OCI-LY3 (cell line): Measurements from ENCODE around the gene H1-8.

ENCODE experiments used
- H2AFZ ChIP-seq: fragments of 200-600, 300-600 bp; shearing (Covaris generic); 2 replicates; pipeline ENCODE4 v1.6.0; 2014; ENCODE audit warnings: antibody characterized with exemption, low read depth, low read length
- H3K27ac ChIP-seq: fragments of 200-600, 300-600 bp; sonication (generic); 2 replicates; pipeline ENCODE4 v1.5.1; 2014; ENCODE audit warnings: mild to moderate bottlenecking, low read length, moderate library complexity, mixed read lengths
- H3K27me3 ChIP-seq: fragments of 200-600, 300-600 bp; sonication (generic); 2 replicates; pipeline ENCODE4 v1.6.1; 2014; ENCODE audit warnings: low read depth, low read length, mixed read lengths
- H3K36me3 ChIP-seq: fragments of 200-600, 300-600 bp; sonication (generic); replicated peaks from 2 replicates; pipeline ENCODE3; 2014; ENCODE audit warnings: low read depth, low read length, mixed read lengths
- H3K4me1 ChIP-seq: fragments of 300-600, 200-600 bp; sonication (generic); 2 replicates; pipeline ENCODE4 v1.6.1; 2014; ENCODE audit warnings: low read length, mixed read lengths
- H3K4me2 ChIP-seq: fragments of 200-600, 300-600 bp; sonication (generic); 2 replicates; pipeline ENCODE4 v1.6.1; 2014; ENCODE audit warnings: low read length, mixed read lengths
- H3K4me3 ChIP-seq: fragments of 300-600, 200-600 bp; sonication (generic); 2 replicates; pipeline ENCODE4 v1.5.1; 2014; ENCODE audit warnings: antibody characterized with exemption, mild to moderate bottlenecking, low read length, moderate library complexity
- H3K79me2 ChIP-seq: fragments of 300-600, 200-600 bp; shearing (Covaris generic); 2 replicates; pipeline ENCODE4 v1.6.1; 2014; ENCODE audit warnings: mild to moderate bottlenecking, low read length, mixed read lengths
- H3K9ac ChIP-seq: fragments of 300-600, 200-600 bp; shearing (Covaris generic); 2 replicates; pipeline ENCODE4 v1.6.0; 2014; ENCODE audit warnings: mild to moderate bottlenecking, low read length, moderate library complexity
- H3K9me3 ChIP-seq: fragments of 200-600, 300-600 bp; shearing (Covaris generic); 2 replicates; pipeline ENCODE4 v1.6.1; 2014; ENCODE audit warnings: low read length, mixed read lengths; ENCODE audit not compliant: insufficient read depth
- H4K20me1 ChIP-seq: fragments of 200-600, 300-600 bp; sonication (generic); 2 replicates; pipeline ENCODE4 v1.6.1; 2016; ENCODE audit warnings: low read length, mixed read lengths; ENCODE audit not compliant: insufficient read depth
- CTCF ChIP-seq: fragments of 200-600, 300-600 bp; sonication (generic); IDR thresholded peaks from 2 replicates; pipeline ENCODE4 v1.5.1; 2014; ENCODE audit warnings: antibody characterized with exemption, low read length, low read depth
- EZH2phosphoT487 ChIP-seq: fragments of 200-600 bp; shearing (Covaris generic); IDR thresholded peaks from 2 replicates; pipeline ENCODE4 v1.6.1; 2018; ENCODE audit warnings: antibody characterized with exemption, mixed run types, low read depth

Gene H1-8

GRCh38 chr3:129500334-129500658 is 42.7 kb upstream of the H1-8 start:
- Histone ChIP-seq H3K4me1 (no peaks in the 10 kb centered on the region), H3K9me3 (no peaks in the 10 kb centered on the region), H3K4me3 (no peak overlapping the region), H3K36me3 (no peaks in the 10 kb centered on the region), H2AFZ (no peak overlapping the region), H3K9ac (no peak overlapping the region), H3K79me2 (no peaks in the 10 kb centered on the region), H3K27me3 (no peaks in the 10 kb centered on the region), H4K20me1 (no peaks in the 10 kb centered on the region), H3K27ac (no peak overlapping the region), H3K4me2 (no peak overlapping the region)
- TF ChIP-seq EZH2phosphoT487 = no peak
- no peak for TF ChIP-seq CTCF

- H4K20me1 ChIP-seq = no peaks in the 10 kb centered on the region
- H3K9ac ChIP-seq = no peak overlapping the region
- no peak overlapping the region for H2AFZ ChIP-seq
- no peaks in the 10 kb centered on the region for H3K79me2 ChIP-seq
- H3K27me3 ChIP-seq = no peaks in the 10 kb centered on the region
- no peak overlapping the region for H3K4me2 ChIP-seq
- TF ChIP-seq EZH2phosphoT487 (no peak), CTCF (no peak)
- no peaks in the 10 kb centered on the region for H3K4me1 ChIP-seq
- H3K9me3 ChIP-seq = no peaks in the 10 kb centered on the region
- no peaks in the 10 kb centered on the region for H3K36me3 ChIP-seq
- H3K4me3 ChIP-seq = no peak overlapping the region
- no peak overlapping the region for H3K27ac ChIP-seq
Observed at GRCh38 chr3:129501630-129502029, 41.3 kb upstream of the H1-8 start.

GRCh38 chr3:129502641-129503408 is 40.1 kb upstream of the H1-8 start:
- no peaks in the 10 kb centered on the region for H3K27me3 ChIP-seq

More at GRCh38 chr3:129502641-129503408, 40.1 kb upstream of the H1-8 start:
- no peak overlapping the region for H3K9ac ChIP-seq
- H3K9me3 ChIP-seq = no peaks in the 10 kb centered on the region
- no peak overlapping the region for H3K27ac ChIP-seq
- H2AFZ ChIP-seq = no peak overlapping the region
- TF ChIP-seq CTCF (no peak), EZH2phosphoT487 (no peak)
- H3K4me3 ChIP-seq = no peak overlapping the region
- H3K36me3 ChIP-seq = no peaks in the 10 kb centered on the region
- no peaks in the 10 kb centered on the region for H4K20me1 ChIP-seq
- no peaks in the 10 kb centered on the region for H3K4me1 ChIP-seq
- H3K79me2 ChIP-seq = no peaks in the 10 kb centered on the region
- no peak overlapping the region for H3K4me2 ChIP-seq
